PFSK-1 (cell line): ENCODE data around the gene DAAM1.

Source experiments
- POLR2AphosphoS5 ChIP-seq: IDR thresholded peaks from 2 replicates; pipeline ENCODE4 v1.6.1; 2012; ENCODE audit warnings: low read depth, mild to moderate bottlenecking, control low read depth, low read length, moderate library complexity
- TF ChIP-seq, protein P1 (sequence below), 2 experiments: IDR thresholded peaks; 2 replicates each; pipeline versions ENCODE4 v1.6.1 to v1.8.0; 2011 to 2012; ENCODE audit warnings: low read depth in 2 of 2, low read length in 2 of 2, control low read depth in 1 of 2, inconsistent platforms in 1 of 2, mild to moderate bottlenecking in 1 of 2, moderate library complexity in 1 of 2; ENCODE audit not compliant: insufficient read depth in 1 of 2

DNA sequence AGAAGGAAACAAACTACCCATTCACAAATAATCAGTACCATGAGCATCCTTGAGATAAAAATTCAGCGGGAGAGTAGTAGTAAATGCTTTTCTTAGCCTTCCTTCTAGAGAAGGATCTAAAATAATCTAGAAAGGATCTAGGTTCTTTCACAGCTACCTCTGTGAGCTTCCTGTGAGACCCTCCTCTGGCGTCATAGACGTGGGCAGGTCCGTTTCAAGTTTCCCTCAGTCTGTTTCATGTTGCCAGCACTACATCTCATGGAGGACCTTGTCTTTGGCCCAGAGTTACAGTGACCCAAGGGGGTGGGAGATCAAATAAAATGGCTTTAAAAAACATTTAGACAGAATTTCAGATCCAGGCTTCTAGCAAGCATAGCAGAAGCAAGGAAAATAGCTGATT lies 13.6 kb downstream of the DAAM1 start:
- no peak for TF ChIP-seq POLR2AphosphoS5
- TF ChIP-seq, protein P1, sequence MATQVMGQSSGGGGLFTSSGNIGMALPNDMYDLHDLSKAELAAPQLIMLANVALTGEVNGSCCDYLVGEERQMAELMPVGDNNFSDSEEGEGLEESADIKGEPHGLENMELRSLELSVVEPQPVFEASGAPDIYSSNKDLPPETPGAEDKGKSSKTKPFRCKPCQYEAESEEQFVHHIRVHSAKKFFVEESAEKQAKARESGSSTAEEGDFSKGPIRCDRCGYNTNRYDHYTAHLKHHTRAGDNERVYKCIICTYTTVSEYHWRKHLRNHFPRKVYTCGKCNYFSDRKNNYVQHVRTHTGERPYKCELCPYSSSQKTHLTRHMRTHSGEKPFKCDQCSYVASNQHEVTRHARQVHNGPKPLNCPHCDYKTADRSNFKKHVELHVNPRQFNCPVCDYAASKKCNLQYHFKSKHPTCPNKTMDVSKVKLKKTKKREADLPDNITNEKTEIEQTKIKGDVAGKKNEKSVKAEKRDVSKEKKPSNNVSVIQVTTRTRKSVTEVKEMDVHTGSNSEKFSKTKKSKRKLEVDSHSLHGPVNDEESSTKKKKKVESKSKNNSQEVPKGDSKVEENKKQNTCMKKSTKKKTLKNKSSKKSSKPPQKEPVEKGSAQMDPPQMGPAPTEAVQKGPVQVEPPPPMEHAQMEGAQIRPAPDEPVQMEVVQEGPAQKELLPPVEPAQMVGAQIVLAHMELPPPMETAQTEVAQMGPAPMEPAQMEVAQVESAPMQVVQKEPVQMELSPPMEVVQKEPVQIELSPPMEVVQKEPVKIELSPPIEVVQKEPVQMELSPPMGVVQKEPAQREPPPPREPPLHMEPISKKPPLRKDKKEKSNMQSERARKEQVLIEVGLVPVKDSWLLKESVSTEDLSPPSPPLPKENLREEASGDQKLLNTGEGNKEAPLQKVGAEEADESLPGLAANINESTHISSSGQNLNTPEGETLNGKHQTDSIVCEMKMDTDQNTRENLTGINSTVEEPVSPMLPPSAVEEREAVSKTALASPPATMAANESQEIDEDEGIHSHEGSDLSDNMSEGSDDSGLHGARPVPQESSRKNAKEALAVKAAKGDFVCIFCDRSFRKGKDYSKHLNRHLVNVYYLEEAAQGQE (IDR thresholded peaks at IDR 0.05; ENCODE audit: insufficient read depth in 1 of 2, low read depth in 2 of 2, low read length in 2 of 2): no peak
